Esophagus muscularis mucosa (tissue), 4 donors: ENCODE data around the gene NDRG3.

ENCODE experiments used
- EP300 ChIP-seq: sonication (generic); formaldehyde crosslinking; IDR thresholded peaks from one replicate; pipeline ENCODE4 v1.6.1; 2017; ENCODE audit warnings: antibody characterized with exemption
- POLR2A ChIP-seq: fragments of 450-650 bp; IDR thresholded peaks from one replicate; pipeline ENCODE4 v1.6.1; 2017; ENCODE audit warnings: antibody characterized with exemption, moderate library complexity, mild to moderate bottlenecking, low read depth
- POLR2AphosphoS5 ChIP-seq, 2 donors: sonication (generic); formaldehyde crosslinking; IDR thresholded peaks; one replicate each; pipeline ENCODE4 v1.6.1; 2017; ENCODE audit warnings: antibody characterized with exemption in 2 of 2
- TF ChIP-seq, protein P1 (sequence below), 3 experiments: fragments of 200-600 bp in 2 of 3; fragments of 450-650 bp in 1 of 3; sonication (generic) in 2 of 3; IDR thresholded peaks; one replicate each; pipeline ENCODE4 v1.5.1; 2017 to 2019; ENCODE audit warnings: antibody characterized with exemption in 3 of 3, mild to moderate bottlenecking in 2 of 3, moderate library complexity in 1 of 3

DNA sequence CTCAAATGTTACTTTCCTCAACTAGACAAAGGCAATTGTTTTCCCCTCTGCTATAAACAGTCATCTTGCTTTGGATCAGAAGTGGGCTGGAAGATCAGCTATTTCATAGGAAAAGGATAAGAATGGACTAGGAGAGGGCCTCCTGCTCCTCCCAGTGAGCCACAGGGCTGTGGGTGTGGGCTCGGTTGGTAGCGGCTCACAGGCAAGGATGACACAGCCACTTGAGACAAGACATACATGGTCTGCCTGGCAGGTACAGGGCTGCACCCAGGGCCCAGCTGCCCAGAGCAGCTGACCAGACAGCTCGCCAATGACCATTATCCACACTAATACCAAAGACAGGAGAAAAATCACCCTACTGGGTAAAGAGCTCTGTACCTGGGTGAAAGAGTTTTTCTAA is 90.9 kb downstream of the NDRG3 start:
- TF ChIP-seq POLR2A (no peak), POLR2AphosphoS5 (IDR thresholded peaks at IDR 0.05) (no peak), EP300 (no peak)
- TF ChIP-seq, protein P1, sequence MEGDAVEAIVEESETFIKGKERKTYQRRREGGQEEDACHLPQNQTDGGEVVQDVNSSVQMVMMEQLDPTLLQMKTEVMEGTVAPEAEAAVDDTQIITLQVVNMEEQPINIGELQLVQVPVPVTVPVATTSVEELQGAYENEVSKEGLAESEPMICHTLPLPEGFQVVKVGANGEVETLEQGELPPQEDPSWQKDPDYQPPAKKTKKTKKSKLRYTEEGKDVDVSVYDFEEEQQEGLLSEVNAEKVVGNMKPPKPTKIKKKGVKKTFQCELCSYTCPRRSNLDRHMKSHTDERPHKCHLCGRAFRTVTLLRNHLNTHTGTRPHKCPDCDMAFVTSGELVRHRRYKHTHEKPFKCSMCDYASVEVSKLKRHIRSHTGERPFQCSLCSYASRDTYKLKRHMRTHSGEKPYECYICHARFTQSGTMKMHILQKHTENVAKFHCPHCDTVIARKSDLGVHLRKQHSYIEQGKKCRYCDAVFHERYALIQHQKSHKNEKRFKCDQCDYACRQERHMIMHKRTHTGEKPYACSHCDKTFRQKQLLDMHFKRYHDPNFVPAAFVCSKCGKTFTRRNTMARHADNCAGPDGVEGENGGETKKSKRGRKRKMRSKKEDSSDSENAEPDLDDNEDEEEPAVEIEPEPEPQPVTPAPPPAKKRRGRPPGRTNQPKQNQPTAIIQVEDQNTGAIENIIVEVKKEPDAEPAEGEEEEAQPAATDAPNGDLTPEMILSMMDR (IDR thresholded peaks at IDR 0.05), result no peak
